Osteoblast (primary cell): ENCODE data around the gene SCAF11. TPM values are rescaled to one million over a fixed set of nuclear protein-coding genes. Genes with fewer than 3 reads are reported as not detected.
A peak's percentile ranks its signal among the peaks of the same experiment; 100 is the strongest.
"Not testable (repeated sequence)": the region's sequence is repeated elsewhere in the genome, so short reads cannot be mapped to it uniquely, and the experiment has no call there.

Experiments used
- DNase-seq: peaks from one replicate; pipeline ENCODE4 v3.0.0; 2011; ENCODE audit warnings: low spot score, mixed read lengths; ENCODE audit not compliant: insufficient read length; ENCODE audit errors: missing footprints
- H2AFZ ChIP-seq: 2 replicates; pipeline ENCODE4 v1.6.0; 2011; ENCODE audit warnings: mild to moderate bottlenecking, low read length
- H3K27ac ChIP-seq: 2 replicates; pipeline ENCODE4 v1.5.1; 2011; ENCODE audit warnings: mild to moderate bottlenecking, low read depth, low read length, moderate library complexity
- H3K27me3 ChIP-seq: 2 replicates; pipeline ENCODE4 v1.6.0; 2012; ENCODE audit warnings: mild to moderate bottlenecking, control low read depth, inconsistent platforms, low read length, moderate library complexity; ENCODE audit not compliant: insufficient read depth
- H3K36me3 ChIP-seq: 2 replicates; pipeline ENCODE4 v1.5.1; 2011; ENCODE audit warnings: mild to moderate bottlenecking, low read length, control low read depth, moderate library complexity; ENCODE audit not compliant: insufficient read depth
- H3K4me1 ChIP-seq: 2 replicates; pipeline ENCODE4 v1.5.1; 2011; ENCODE audit warnings: mild to moderate bottlenecking, low read length, control low read depth, moderate library complexity; ENCODE audit not compliant: insufficient read depth
- H3K4me2 ChIP-seq: 2 replicates; pipeline ENCODE4 v1.6.0; 2011; ENCODE audit warnings: mild to moderate bottlenecking, low read length; ENCODE audit not compliant: insufficient read depth
- H3K4me3 ChIP-seq: fragments of 200-600 bp; sonication (generic); 3 replicates; pipeline ENCODE4 v1.5.1; 2012; ENCODE audit warnings: mild to moderate bottlenecking, low read length, inconsistent platforms; ENCODE audit not compliant: insufficient read depth
- H3K79me2 ChIP-seq: 2 replicates; pipeline ENCODE4 v1.6.0; 2012; ENCODE audit warnings: mild to moderate bottlenecking, low read length, control low read depth, inconsistent platforms; ENCODE audit not compliant: insufficient read depth
- H3K9me3 ChIP-seq: 2 replicates; pipeline ENCODE4 v1.5.1; 2011; ENCODE audit warnings: low read depth, low read length, control low read depth
- H4K20me1 ChIP-seq: 2 replicates; pipeline ENCODE4 v1.6.0; 2012; ENCODE audit warnings: mild to moderate bottlenecking, low read length, control low read depth; ENCODE audit not compliant: insufficient read depth
- total RNA-seq: library from RNA; depleted of rRNA; stranded (reverse); fragments of >200 nt; gene quantifications from 2 replicates; pipeline ENCODE4 v1.2.3, GENCODE V29; 2012
- TF ChIP-seq, protein P1 (sequence below): IDR thresholded peaks from 2 replicates; pipeline ENCODE4 v1.5.1; 2011; ENCODE audit warnings: mild to moderate bottlenecking, low read depth, low read length, moderate library complexity; ENCODE audit errors: extremely low read depth

SCAF11 gene
- total RNA-seq, 1 donor, result 132 TPM

DNA sequence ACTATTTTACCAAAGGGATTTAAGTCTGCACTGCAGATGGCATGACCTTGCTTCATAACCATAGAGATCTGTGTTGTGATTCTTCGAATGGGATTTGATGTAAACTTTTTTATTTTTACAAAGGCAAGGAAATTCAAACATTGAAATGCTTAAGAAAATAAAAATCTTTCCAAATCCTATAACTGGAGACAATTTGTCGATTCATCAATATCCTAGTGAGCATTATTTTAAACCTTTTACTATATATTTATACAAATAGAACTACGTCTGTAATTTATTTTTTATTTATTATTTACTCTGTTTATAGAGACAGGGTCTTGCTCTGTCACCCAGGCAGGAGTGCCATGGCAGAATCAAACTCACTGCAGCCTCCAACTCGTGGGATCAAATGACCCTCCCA is 14.3 kb upstream of the SCAF11 start:
- Histone ChIP-seq H2AFZ (no peak overlapping the region), H3K79me2 (no peaks in the 10 kb centered on the region), H4K20me1 (no peaks in the 10 kb centered on the region), H3K27ac (no peak overlapping the region), H3K4me1 (no peaks in the 10 kb centered on the region), H3K4me3 (no peak overlapping the region), H3K27me3 (peaks cover 8% of the 10 kb centered on the region), H3K36me3 (no peaks in the 10 kb centered on the region), H3K4me2 (no peak overlapping the region), H3K9me3 (no peaks in the 10 kb centered on the region)
- DNase-seq, result no peak
- TF ChIP-seq, protein P1, sequence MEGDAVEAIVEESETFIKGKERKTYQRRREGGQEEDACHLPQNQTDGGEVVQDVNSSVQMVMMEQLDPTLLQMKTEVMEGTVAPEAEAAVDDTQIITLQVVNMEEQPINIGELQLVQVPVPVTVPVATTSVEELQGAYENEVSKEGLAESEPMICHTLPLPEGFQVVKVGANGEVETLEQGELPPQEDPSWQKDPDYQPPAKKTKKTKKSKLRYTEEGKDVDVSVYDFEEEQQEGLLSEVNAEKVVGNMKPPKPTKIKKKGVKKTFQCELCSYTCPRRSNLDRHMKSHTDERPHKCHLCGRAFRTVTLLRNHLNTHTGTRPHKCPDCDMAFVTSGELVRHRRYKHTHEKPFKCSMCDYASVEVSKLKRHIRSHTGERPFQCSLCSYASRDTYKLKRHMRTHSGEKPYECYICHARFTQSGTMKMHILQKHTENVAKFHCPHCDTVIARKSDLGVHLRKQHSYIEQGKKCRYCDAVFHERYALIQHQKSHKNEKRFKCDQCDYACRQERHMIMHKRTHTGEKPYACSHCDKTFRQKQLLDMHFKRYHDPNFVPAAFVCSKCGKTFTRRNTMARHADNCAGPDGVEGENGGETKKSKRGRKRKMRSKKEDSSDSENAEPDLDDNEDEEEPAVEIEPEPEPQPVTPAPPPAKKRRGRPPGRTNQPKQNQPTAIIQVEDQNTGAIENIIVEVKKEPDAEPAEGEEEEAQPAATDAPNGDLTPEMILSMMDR, result no peak

DNA sequence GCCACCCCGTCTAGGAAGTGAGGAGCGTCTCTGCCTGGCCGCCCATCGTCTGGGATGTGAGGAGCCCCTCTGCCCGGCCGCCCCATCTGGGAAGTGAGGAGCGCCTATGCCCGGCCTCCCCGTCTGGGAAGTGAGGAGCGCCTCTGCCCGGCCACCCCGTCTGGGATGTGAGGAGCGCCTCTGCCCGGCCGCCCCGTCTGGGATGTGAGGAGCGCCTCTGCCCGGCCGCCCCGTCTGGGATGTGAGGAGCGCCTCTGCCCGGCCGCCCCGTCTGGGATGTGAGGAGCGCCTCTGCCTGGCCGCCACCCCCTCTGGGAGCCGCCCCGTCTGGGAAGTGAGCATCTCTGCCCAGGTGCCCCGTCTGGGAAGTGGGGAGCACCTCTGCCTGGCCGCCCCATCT is 9.7 kb upstream of the SCAF11 start:
- not testable (repeated sequence) for H3K4me1 ChIP-seq, H3K27me3 ChIP-seq, H3K4me2 ChIP-seq, H3K27ac ChIP-seq, H3K4me3 ChIP-seq, H2AFZ ChIP-seq, H4K20me1 ChIP-seq, H3K79me2 ChIP-seq, H3K9me3 ChIP-seq, H3K36me3 ChIP-seq, DNase-seq

DNA sequence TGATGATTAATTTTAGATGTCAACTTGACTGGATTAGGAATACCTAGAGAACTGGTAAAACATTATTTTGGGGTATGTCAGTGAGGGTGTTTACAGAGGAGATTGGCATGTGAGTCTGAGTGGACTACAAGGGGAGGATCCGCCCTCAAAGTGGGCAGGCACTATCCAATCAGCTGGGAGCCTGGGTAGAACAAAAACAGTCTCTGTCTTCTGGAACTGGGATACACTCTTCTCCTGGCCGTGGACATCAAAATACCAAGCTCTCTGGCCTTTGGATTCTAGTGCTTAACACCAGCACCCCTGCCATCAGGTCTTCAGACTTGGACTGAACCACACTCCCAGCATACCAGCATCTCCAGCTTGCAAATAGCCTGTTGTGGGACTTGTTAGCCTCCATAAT is 4.4 kb upstream of the SCAF11 start:
- DNase-seq, result no peak
- Histone ChIP-seq H3K27ac (no peak overlapping the region), H3K79me2 (peaks cover 6% of the 10 kb centered on the region), H3K4me3 (no peak overlapping the region), H3K4me2 (no peak overlapping the region), H4K20me1 (no peaks in the 10 kb centered on the region), H2AFZ (peak overlapping the region; percentile 35), H3K36me3 (no peaks in the 10 kb centered on the region), H3K27me3 (no peaks in the 10 kb centered on the region), H3K9me3 (no peaks in the 10 kb centered on the region), H3K4me1 (peaks cover 6% of the 10 kb centered on the region)
- TF ChIP-seq, protein P1, result no peak

DNA sequence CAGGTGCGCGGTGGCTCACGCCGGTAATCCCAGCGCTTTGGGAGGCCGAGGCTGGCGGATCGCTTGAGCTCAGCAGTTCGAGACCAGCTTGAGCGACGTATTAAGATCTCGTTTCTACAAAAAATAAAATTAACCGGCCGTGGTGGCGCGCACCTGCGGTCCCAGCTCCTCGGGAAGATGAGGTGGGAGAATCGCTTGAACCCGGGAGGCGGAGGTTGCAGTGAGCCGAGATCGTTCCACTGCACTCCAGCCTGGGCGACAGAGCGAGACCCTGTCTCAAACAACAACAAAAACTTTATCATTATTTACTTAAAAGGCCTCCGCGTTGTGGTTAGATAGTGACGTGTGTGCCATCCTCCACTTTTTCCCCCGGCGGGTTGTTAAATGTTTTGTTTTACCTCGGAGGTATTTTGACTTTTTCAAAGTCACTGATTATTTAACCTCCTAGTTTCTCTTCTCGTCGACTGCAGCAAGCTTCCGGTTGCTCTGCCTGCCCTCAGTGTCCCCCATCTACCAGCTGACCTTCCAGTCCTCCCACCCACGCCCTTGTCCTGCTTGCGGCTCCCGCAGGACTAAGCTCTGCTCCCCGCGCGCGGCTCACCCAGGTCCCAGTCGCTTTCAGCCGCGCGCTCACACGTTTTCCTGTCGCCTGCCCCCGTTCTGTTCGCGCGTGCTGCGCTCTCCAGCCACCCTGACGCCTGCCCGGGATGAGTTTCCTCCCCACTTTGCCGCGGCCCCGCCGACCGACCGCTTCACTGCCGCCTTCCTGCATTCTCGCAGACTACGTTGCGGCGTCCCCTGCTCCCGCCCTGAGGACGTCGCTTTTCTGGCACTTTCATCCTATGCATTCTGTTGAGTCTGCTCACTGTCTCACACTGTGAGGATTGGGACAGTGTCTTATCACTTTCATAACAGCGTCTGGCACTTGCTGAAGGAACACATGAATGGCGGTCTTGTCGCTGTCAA is 1.2 kb upstream of the SCAF11 start:
- Histone ChIP-seq H3K27me3 (no peaks in the 10 kb centered on the region), H3K27ac (peak overlapping the region; percentile 73), H3K4me2 (peak overlapping the region; percentile 94), H3K4me1 (peaks cover 25% of the 10 kb centered on the region), H3K79me2 (peaks cover 38% of the 10 kb centered on the region), H3K9me3 (no peaks in the 10 kb centered on the region), H3K36me3 (peaks cover 5% of the 10 kb centered on the region), H2AFZ (peak overlapping the region; percentile 94), H4K20me1 (peaks cover 20% of the 10 kb centered on the region), H3K4me3 (peak overlapping the region; percentile 97)
- TF ChIP-seq, protein P1, result no peak
- DNase-seq, result peak; percentile 90
